ENCODE results near the gene HPN. TPM values are rescaled to one million over a fixed set of nuclear protein-coding genes. Genes with fewer than 3 reads are reported as not detected.

Gene HPN
- polyA plus RNA-seq, 3 donors = 0.05 TPM; not detected in 2

- Histone ChIP-seq H4K20me1 (ENCODE audit: insufficient read depth, low read length) (no peaks in the 10 kb centered on the region), H3K9ac (ENCODE audit: insufficient read depth, low read length, poor library complexity, severe bottlenecking) (no peak overlapping the region), H3K4me2 (replicated peaks; ENCODE audit: extremely low read depth, low read length, poor library complexity, severe bottlenecking) (no peak overlapping the region), H3K4me1 (ENCODE audit: control insufficient read depth in 1 of 2, insufficient read depth in 2 of 2, low read length in 2 of 2) (no peaks in the 10 kb centered on the region), H2AFZ (ENCODE audit: insufficient read depth, low read depth, low read length, poor library complexity, severe bottlenecking) (no peak overlapping the region), H3K27me3 (ENCODE audit: control insufficient read depth in 2 of 2, insufficient read depth in 2 of 2, low read length in 2 of 2) (no peaks in the 10 kb centered on the region), H3K36me3 (replicated peaks in 1 of 2; ENCODE audit: control insufficient read depth in 1 of 2, insufficient read depth in 2 of 2, low read length in 2 of 2) (no peaks in the 10 kb centered on the region), H3K27ac (ENCODE audit: low read depth in 1 of 2, low read length in 2 of 2) (no peak overlapping the region), H3K4me3 (replicated peaks in 1 of 3; ENCODE audit: low read depth in 2 of 3, low read length in 3 of 3) (no peak overlapping the region), H3K9me3 (replicated peaks in 1 of 2; ENCODE audit: control insufficient read depth in 1 of 2, insufficient read depth in 1 of 2, low read length in 2 of 2) (no peaks in the 10 kb centered on the region), H3K79me2 (ENCODE audit: insufficient read depth, low read length) (no peaks in the 10 kb centered on the region)
- Mint-ChIP-seq H3K27ac (no peak overlapping the region), H3K36me3 (no peaks in the 10 kb centered on the region), H3K4me3 (no peak overlapping the region), H3K27me3 (ENCODE audit: low read depth in 3 of 3) (peaks cover 11 to 19% (median 16%) of the 10 kb centered on the region in 3 donors), H3K9me3 (peaks cover 0 to 4% (median 0%) of the 10 kb centered on the region in 7 donors), H3K4me1 (no peaks in the 10 kb centered on the region)
- no peak for DNase-seq
- WGBS (ENCODE audit: insufficient coverage) = no CpG with 5 or more reads among the region's 2 CpGs
- intact Hi-C loops (cut with micrococcal nuclease) = no loop called here
- TF ChIP-seq CTCF (IDR thresholded peaks at IDR 0.05) = no peak
Observed at GRCh38 chr19:35058370-35058769, 16.8 kb downstream of the HPN start.

- Histone ChIP-seq H3K4me1 (ENCODE audit: control insufficient read depth in 1 of 2, insufficient read depth in 2 of 2, low read length in 2 of 2) (no peaks in the 10 kb centered on the region), H3K4me2 (replicated peaks; ENCODE audit: extremely low read depth, low read length, poor library complexity, severe bottlenecking) (no peak overlapping the region), H3K4me3 (replicated peaks in 1 of 3; ENCODE audit: low read depth in 2 of 3, low read length in 3 of 3) (no peak overlapping the region), H4K20me1 (ENCODE audit: insufficient read depth, low read length) (no peaks in the 10 kb centered on the region), H3K27me3 (ENCODE audit: control insufficient read depth in 2 of 2, insufficient read depth in 2 of 2, low read length in 2 of 2) (no peaks in the 10 kb centered on the region), H3K9me3 (replicated peaks in 1 of 2; ENCODE audit: control insufficient read depth in 1 of 2, insufficient read depth in 1 of 2, low read length in 2 of 2) (no peaks in the 10 kb centered on the region), H3K27ac (ENCODE audit: low read depth in 1 of 2, low read length in 2 of 2) (no peak overlapping the region), H3K79me2 (ENCODE audit: insufficient read depth, low read length) (no peaks in the 10 kb centered on the region), H3K36me3 (replicated peaks in 1 of 2; ENCODE audit: control insufficient read depth in 1 of 2, insufficient read depth in 2 of 2, low read length in 2 of 2) (no peaks in the 10 kb centered on the region), H3K9ac (ENCODE audit: insufficient read depth, low read length, poor library complexity, severe bottlenecking) (no peak overlapping the region), H2AFZ (ENCODE audit: insufficient read depth, low read depth, low read length, poor library complexity, severe bottlenecking) (no peak overlapping the region)
- 97% methylated on average over 23 of the region's 26 CpGs for WGBS (ENCODE audit: insufficient coverage)
- Mint-ChIP-seq H3K9me3 (peaks cover 0 to 5% (median 0%) of the 10 kb centered on the region in 7 donors), H3K36me3 (no peaks in the 10 kb centered on the region), H3K27me3 (ENCODE audit: low read depth in 3 of 3) (peaks cover 11 to 19% (median 17%) of the 10 kb centered on the region in 3 donors), H3K27ac (no peak overlapping the region), H3K4me3 (no peak overlapping the region), H3K4me1 (no peaks in the 10 kb centered on the region)
- no peak for DNase-seq
- intact Hi-C loops (cut with micrococcal nuclease) = no loop called here
- no peak for TF ChIP-seq CTCF (IDR thresholded peaks at IDR 0.05)
Observed at GRCh38 chr19:35059006-35059798, 17.7 kb downstream of the HPN start.
